Measurements from ENCODE around the gene KSR2. TPM values are rescaled to one million over a fixed set of nuclear protein-coding genes. Genes with fewer than 3 reads are reported as not detected.

KSR2 gene
- polyA plus RNA-seq, 3 donors from 2014 or later, result not detected

DNA sequence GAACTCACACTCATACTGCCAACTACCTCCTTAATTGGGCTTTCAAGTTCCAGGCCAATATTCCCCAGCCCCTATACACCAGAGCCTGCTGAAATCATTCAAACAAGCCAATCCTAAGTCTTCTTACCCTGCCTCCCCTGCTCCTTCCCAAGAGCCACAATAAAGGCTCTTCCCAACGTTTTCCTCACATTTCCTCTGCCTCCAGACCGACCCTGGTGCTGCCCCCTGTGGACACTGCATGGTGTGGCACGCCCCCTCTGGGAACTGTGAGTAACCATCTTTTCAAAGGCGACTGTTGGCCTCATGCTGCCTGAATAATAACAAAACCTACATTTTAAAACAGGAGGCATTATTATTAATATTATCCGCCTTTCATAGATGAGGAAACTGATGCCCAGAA, 495.8 kb downstream of the KSR2 start:
- Mint-ChIP-seq H3K27me3 (ENCODE audit: low read depth in 3 of 3) (peaks cover 1 to 5% (median 3%) of the 10 kb centered on the region in 3 donors), H3K4me1 (no peaks in the 10 kb centered on the region), H3K4me3 (no peak overlapping the region), H3K9me3 (peaks cover 0 to 5% (median 2%) of the 10 kb centered on the region in 6 donors), H3K36me3 (no peaks in the 10 kb centered on the region), H3K27ac (no peak overlapping the region)
- no peak for DNase-seq

DNA sequence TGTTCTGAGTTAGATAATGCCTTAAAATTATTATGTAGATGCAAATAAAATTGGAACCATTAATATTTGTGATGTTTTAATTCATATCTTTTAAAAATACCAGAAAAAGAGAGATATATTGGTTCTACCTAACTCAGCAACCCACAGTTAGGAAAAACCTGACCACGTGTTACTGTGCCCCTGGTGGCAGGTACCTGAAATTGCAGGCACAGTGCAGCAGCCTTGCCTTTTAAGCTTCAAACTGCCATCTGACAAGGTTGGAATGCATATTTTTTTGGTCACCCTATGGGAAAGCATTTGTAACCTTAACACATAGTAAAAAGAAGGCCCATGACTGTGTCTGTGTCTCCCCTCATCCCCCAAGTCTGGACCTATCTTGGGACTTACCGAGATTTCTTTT, 498.0 kb downstream of the KSR2 start:
- H3K27me3 Mint-ChIP-seq (ENCODE audit: low read depth in 3 of 3), result peaks cover 0 to 5% (median 3%) of the 10 kb centered on the region in 3 donors
- H3K36me3 Mint-ChIP-seq, result no peaks in the 10 kb centered on the region
- no peak for DNase-seq
- no peaks in the 10 kb centered on the region for H3K4me1 Mint-ChIP-seq
- no peak overlapping the region for H3K4me3 Mint-ChIP-seq
- H3K9me3 Mint-ChIP-seq, result peaks cover 0 to 5% (median under 1%) of the 10 kb centered on the region in 6 donors
- no peak overlapping the region for H3K27ac Mint-ChIP-seq

DNA sequence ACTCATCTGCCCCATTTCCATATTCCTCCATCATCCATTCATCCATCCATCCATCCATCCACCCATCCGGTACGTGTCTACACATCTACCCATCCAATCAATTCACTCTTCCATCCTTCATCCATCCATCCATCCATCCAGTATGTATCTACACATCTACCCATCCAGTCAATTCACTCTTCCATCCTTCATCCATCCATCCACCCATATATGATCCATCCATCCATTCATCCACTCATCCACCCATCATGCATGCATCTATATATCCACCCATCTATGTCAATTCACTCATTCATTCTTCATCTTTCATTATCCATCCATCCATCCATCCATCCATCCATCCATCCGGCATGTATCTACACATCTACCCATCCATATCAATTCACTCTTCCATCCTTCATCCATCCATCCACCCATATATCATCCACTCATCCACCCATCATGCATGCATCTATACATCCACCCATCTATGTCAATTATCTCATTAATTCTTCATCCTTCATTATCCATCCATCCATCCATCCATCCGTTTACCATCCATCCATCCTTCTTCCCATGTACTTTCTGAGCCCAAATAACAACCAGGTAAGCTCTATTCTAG, 498.8 kb downstream of the KSR2 start:
- no peaks in the 10 kb centered on the region for H3K4me1 Mint-ChIP-seq
- DNase-seq, result no peak
- H3K36me3 Mint-ChIP-seq, result no peaks in the 10 kb centered on the region
- no peak overlapping the region for H3K4me3 Mint-ChIP-seq
- H3K9me3 Mint-ChIP-seq, result peaks cover 0 to 5% (median under 1%) of the 10 kb centered on the region in 6 donors
- H3K27ac Mint-ChIP-seq, result no peak overlapping the region
- H3K27me3 Mint-ChIP-seq (ENCODE audit: low read depth in 3 of 3), result peaks cover 0 to 5% (median 3%) of the 10 kb centered on the region in 3 donors

DNA sequence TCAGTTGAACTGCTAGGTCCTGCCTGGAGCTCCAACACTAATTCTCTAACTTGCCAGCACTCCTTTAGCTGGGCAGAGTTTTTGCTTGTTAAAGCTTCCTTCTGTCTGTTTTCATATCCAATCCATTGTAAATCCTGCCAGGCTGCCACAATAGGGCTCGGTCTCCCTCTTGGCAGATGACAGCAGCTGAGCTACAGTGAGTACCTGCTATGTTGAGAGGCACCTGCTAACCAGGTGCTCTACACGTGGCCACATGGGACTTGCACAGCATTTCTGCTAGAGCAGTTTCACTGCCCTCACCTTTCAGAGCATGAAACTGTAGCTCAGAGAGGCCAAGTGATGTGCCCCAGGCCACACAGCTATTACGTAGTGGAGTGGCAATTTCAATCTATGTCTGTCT, 500.8 kb downstream of the KSR2 start:
- no peak overlapping the region for H3K27ac Mint-ChIP-seq
- no peaks in the 10 kb centered on the region for H3K4me1 Mint-ChIP-seq
- H3K4me3 Mint-ChIP-seq, result no peak overlapping the region
- H3K9me3 Mint-ChIP-seq, result peaks cover 0 to 5% (median under 1%) of the 10 kb centered on the region in 6 donors
- no peak for DNase-seq
- H3K36me3 Mint-ChIP-seq, result no peaks in the 10 kb centered on the region
- peaks cover 0 to 4% (median 0%) of the 10 kb centered on the region in 3 donors for H3K27me3 Mint-ChIP-seq (ENCODE audit: low read depth in 3 of 3)

DNA sequence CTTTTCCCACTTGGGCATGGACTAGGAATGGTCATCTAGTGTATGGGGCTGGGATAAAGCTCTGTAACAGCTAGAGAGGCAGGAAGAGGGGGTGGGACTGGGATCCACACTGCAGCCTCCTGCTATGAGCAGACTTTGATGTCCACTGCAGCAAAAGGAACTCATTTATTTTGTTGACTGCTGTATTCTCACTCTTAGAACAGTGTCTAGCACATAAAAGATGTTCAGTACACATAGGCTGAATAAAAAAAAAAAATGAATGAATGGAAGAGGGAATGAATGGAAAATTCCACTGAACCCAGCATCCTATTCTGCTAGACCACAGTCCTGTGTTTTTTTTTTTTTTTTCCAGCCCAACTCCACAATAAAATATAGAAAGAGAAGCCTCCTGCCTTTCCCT, 501.2 kb downstream of the KSR2 start:
- peaks cover 0 to 3% (median under 1%) of the 10 kb centered on the region in 3 donors for H3K27me3 Mint-ChIP-seq (ENCODE audit: low read depth in 3 of 3)

DNA sequence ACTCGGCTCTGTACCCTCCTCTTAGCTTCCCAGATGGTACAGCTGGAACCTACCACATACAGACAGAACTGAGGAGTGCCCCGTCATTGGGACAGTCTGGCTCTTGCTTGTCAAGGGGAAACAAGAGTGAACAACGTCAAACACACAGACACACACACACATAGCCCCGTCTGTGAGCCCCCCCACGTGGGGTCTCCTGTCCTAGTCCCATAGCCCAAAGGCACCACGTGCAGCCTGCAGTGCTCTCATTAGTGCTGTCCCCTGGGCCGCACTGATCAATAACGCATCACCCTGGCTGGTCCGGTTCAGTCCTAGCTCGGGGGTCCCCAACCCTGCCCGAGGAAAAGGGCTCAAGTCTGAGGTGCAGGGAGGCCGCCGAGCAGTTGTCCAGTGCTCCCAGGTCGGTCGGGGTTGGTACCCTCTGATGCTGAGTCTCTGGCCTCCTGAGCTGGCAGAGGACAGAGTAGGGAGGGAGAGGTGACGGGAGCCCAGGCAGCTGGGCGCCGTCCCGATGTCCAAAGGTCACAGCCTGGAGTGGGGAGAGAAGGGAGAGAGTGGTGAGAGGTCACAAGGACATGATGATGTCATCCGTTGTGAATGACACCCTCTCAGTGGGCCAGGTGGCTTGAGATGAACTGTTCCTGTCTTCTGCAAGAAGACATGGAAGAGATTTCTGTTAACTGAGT, 502.0 kb downstream of the KSR2 start:
- Mint-ChIP-seq H3K4me3 (no peak overlapping the region), H3K27me3 (ENCODE audit: low read depth in 3 of 3) (peaks cover 0 to 4% (median 3%) of the 10 kb centered on the region in 3 donors), H3K36me3 (no peaks in the 10 kb centered on the region), H3K4me1 (no peaks in the 10 kb centered on the region), H3K9me3 (peaks cover 0 to 5% (median under 1%) of the 10 kb centered on the region in 6 donors), H3K27ac (no peak overlapping the region)
- DNase-seq, result no peak

More for the DNA sequence above, 501.2 kb downstream of the KSR2 start:
- H3K4me1 Mint-ChIP-seq, result no peaks in the 10 kb centered on the region
- no peak overlapping the region for H3K27ac Mint-ChIP-seq
- H3K9me3 Mint-ChIP-seq, result peaks cover 0 to 5% (median under 1%) of the 10 kb centered on the region in 6 donors
- no peaks in the 10 kb centered on the region for H3K36me3 Mint-ChIP-seq
- H3K4me3 Mint-ChIP-seq, result no peak overlapping the region
- no peak for DNase-seq

DNA sequence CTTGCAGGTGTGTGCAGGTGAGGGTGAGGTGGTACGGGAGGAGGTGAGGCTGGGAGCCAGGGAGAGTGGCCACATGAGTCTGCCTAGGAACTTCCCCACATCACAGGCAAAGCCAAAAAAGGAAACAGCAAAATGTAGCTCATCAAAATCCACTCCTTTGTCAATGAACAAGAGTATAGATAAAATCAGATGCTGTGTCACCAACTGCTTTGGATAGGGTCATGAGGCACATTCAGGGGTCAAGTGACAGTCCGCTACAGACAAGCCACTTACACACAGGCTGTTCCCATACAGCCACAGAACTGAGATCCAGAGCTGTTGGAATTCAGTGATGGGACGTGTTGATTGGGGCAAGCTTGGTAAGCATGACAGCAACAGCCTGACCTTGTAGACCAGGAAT, 507.1 kb downstream of the KSR2 start:
- no peak overlapping the region for H3K4me3 Mint-ChIP-seq

DNA sequence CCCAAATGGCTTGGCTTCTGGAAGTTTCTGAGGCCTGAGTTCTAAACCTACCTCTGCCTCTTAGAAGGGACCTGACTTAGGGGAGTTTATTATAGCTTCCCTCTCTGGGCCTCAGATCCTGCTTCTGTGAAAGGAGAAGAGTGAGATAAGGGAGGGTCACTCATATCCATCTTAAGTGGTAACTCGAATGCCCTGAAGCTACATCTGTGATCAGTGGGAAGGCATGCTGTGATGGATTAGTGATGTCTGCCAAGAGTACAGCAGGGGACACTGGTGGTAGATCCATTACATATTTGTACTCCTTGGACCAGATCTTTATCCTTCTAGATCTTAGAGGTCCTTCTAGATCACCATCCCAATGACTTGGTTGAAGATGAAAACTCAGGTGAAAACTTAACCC, 509.6 kb downstream of the KSR2 start:
- H3K36me3 Mint-ChIP-seq, result no peaks in the 10 kb centered on the region
- H3K9me3 Mint-ChIP-seq, result peaks cover 0 to 3% (median 0%) of the 10 kb centered on the region in 6 donors
- peaks cover 2 to 6% (median 4%) of the 10 kb centered on the region in 3 donors for H3K27me3 Mint-ChIP-seq (ENCODE audit: low read depth in 3 of 3)
- no peak for DNase-seq
- H3K4me1 Mint-ChIP-seq, result no peaks in the 10 kb centered on the region
- H3K27ac Mint-ChIP-seq, result no peak overlapping the region
- H3K4me3 Mint-ChIP-seq, result no peak overlapping the region

More for the DNA sequence above, 507.1 kb downstream of the KSR2 start:
- Mint-ChIP-seq H3K36me3 (no peaks in the 10 kb centered on the region), H3K27me3 (ENCODE audit: low read depth in 3 of 3) (peaks cover 0 to 4% (median 3%) of the 10 kb centered on the region in 3 donors), H3K27ac (no peak overlapping the region), H3K9me3 (peaks cover 0 to 3% (median 0%) of the 10 kb centered on the region in 6 donors), H3K4me1 (no peaks in the 10 kb centered on the region)
- no peak for DNase-seq

DNA sequence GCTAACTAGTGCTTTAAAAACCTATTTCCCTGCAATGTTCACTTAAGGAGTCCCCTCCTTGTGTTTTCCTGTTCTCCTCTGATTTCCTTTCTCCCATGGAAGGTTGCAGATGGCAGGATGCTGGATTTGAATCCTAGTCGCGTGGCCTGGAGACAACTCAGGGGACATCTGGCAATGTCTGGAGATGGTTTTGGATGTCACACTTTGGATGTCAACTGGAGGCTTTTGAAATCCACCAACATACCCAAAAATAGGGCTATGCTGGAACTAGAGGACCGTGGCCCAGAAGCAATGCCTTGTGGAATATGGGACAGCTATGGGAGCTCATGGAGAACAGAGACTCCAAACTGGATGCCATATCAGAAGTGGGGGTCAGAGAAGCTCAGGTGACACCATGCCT, 511.6 kb downstream of the KSR2 start:
- no peaks in the 10 kb centered on the region for H3K4me1 Mint-ChIP-seq
- no peak overlapping the region for H3K4me3 Mint-ChIP-seq
- H3K27ac Mint-ChIP-seq, result no peak overlapping the region
- H3K36me3 Mint-ChIP-seq, result no peaks in the 10 kb centered on the region
- peaks cover 0 to 3% (median 0%) of the 10 kb centered on the region in 6 donors for H3K9me3 Mint-ChIP-seq
- DNase-seq, result no peak
- peaks cover 0 to 3% (median 2%) of the 10 kb centered on the region in 3 donors for H3K27me3 Mint-ChIP-seq (ENCODE audit: low read depth in 3 of 3)

DNA sequence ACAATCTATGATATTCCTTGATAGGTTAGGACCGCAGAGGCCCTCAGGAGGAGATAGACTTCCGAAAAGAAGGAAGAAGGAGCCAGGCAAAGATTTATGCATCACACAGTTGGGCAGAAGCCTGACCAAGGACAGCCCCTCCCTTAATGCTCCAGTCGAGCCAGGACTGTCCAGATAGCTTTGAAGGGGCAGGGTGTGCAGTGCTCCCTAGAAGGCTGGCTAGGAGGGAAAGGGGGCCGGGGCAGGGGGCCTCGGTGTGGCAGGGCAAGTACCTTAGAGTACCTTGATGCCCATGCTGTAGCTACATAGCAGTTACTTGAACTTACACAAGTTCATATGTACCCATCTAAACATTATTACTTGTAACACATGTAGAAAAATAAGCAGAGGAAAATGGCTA, 512.7 kb downstream of the KSR2 start:
- peaks cover 0 to 1% (median 0%) of the 10 kb centered on the region in 6 donors for H3K9me3 Mint-ChIP-seq
- no peaks in the 10 kb centered on the region for H3K36me3 Mint-ChIP-seq
- H3K27me3 Mint-ChIP-seq (ENCODE audit: low read depth in 3 of 3), result peaks cover 0 to 4% (median 3%) of the 10 kb centered on the region in 3 donors
- no peaks in the 10 kb centered on the region for H3K4me1 Mint-ChIP-seq
- no peak for DNase-seq
- no peak overlapping the region for H3K27ac Mint-ChIP-seq
- no peak overlapping the region for H3K4me3 Mint-ChIP-seq

DNA sequence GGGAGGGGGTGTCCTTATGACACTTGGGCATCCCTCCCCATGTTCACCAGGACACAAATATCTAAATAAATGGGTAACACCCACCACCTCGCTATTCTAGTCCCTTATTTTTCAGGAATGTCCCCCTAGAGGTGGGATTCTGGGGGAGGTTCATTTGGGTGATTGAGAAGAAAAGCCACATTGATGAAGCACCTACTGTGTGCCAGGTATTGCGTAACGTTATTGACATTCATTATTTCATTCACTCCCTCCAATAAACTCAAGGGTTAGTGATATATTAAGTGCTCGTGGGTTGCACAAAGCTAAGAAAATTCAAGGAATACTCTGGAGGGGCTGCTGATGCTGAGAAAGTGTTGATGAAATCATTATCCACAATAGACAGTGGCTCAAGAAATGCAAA, 514.8 kb downstream of the KSR2 start:
- peaks cover 0 to 1% (median 0%) of the 10 kb centered on the region in 6 donors for H3K9me3 Mint-ChIP-seq
- DNase-seq, result no peak
- H3K4me1 Mint-ChIP-seq, result no peaks in the 10 kb centered on the region
- H3K4me3 Mint-ChIP-seq, result no peak overlapping the region
- no peaks in the 10 kb centered on the region for H3K36me3 Mint-ChIP-seq
- no peak overlapping the region for H3K27ac Mint-ChIP-seq
- peaks cover 0 to 6% (median 3%) of the 10 kb centered on the region in 3 donors for H3K27me3 Mint-ChIP-seq (ENCODE audit: low read depth in 3 of 3)

DNA sequence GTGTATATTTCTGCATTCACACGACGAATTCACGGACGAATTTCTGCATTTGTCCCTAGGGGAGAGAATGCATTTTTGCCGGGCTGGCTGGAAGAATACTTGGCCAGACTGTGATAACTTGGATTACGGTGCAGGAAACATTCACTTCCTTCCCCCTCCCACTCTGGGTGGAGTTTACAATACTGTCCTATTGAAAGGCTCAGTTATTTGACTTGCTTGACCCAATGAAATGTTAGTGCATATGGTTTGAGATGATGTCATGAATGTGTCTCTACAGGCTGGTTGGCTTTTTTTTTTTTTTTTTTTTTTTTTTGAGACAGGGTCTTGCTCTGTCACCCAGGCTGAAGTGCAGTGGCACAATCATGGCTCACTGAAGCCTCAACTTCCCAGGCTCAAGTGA, 516.7 kb downstream of the KSR2 start:
- no peaks in the 10 kb centered on the region for H3K36me3 Mint-ChIP-seq
- H3K4me1 Mint-ChIP-seq, result no peaks in the 10 kb centered on the region
- H3K27me3 Mint-ChIP-seq (ENCODE audit: low read depth in 3 of 3), result peaks cover 0 to 6% (median 3%) of the 10 kb centered on the region in 3 donors
- H3K27ac Mint-ChIP-seq, result no peak overlapping the region
- no peak for DNase-seq
- H3K4me3 Mint-ChIP-seq, result no peak overlapping the region
- H3K9me3 Mint-ChIP-seq, result peaks cover 0 to under 1% (median 0%) of the 10 kb centered on the region in 6 donors

DNA sequence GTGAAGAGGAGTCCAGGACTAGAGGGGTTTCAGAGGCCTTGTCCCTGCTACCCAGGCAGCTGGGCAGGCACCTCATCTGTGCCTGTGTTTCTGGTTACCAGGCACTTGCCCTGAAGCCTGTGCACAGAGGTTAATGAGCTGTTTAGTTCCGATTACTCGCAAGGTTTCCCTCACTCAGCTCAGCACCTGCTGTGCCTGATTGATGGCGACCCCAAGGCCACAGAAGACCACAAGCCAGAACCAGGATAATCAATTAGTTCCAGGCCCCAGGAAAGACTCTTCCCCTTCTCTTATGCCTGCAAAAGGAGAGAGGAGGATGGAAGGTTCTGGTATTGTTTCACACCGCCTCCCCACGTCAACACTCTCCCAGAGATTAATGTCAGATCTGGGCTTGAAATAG, 518.6 kb downstream of the KSR2 start:
- Mint-ChIP-seq H3K4me3 (no peak overlapping the region), H3K4me1 (no peaks in the 10 kb centered on the region), H3K27me3 (ENCODE audit: low read depth in 3 of 3) (peaks cover 0 to 6% (median 0%) of the 10 kb centered on the region in 3 donors), H3K9me3 (no peaks in the 10 kb centered on the region), H3K36me3 (no peaks in the 10 kb centered on the region), H3K27ac (no peak overlapping the region)
- no peak for DNase-seq

DNA sequence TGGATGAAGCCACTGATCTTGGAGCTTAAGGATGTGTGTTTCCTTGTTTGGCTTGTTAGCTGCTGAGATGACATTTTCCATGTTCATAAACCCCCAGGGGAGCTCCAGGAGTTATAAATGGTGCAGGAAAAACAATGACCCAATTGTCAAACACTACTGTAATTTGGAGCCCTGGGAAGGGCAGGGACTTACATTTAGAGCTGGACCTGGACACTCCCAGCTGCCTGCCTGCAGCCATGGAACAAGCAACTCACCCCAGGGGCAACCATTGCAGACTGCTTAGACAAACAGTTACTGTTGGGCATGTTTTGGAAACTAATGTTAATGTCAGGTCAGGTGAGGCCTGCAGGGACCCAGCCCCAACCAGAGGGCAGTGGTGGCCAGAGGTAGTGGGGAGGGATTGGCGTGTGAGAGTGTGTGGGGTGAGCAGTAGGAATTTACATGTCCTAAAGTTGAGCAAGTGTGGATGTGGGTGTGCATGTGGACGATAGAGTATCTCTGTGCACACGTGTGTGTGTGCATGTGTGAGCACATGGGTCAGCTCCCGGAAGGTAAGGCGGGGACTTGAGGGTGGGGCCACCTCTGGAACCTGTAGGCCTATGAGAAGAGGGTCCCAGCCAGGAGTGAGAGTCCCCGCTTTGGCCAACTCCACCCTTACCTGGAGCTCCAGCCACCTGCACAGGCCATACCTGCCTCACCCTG, 521.0 kb downstream of the KSR2 start:
- H3K4me1 Mint-ChIP-seq, result no peaks in the 10 kb centered on the region
- H3K27ac Mint-ChIP-seq, result no peak overlapping the region
- H3K36me3 Mint-ChIP-seq, result no peaks in the 10 kb centered on the region
- no peak for DNase-seq
- no peaks in the 10 kb centered on the region for H3K9me3 Mint-ChIP-seq
- peaks cover under 1 to 4% (median 1%) of the 10 kb centered on the region in 3 donors for H3K27me3 Mint-ChIP-seq (ENCODE audit: low read depth in 3 of 3)
- no peak overlapping the region for H3K4me3 Mint-ChIP-seq

Measured in immature natural killer cell (primary cell).